Mucosa of descending colon (tissue), 3 donors: ENCODE measurements around the gene AKAP13. TPM values are rescaled to one million over a fixed set of nuclear protein-coding genes. Genes with fewer than 3 reads are reported as not detected.

ENCODE experiments used
- ATAC-seq: fragments of 200-7000 bp; cut with Tn5 transposase; one replicate; pipeline ENCODE4 v1.9.1; 2020; ENCODE audit warnings: mild to moderate bottlenecking, moderate library complexity
- DNase-seq, 3 donors: peaks; one replicate each; pipeline ENCODE4 v3.0.0-alpha.2; 2020
- H3K36me3 ChIP-seq: fragments of 200-600 bp; one replicate; pipeline ENCODE4 v1.8.0; 2021; ENCODE audit warnings: low read depth, mild to moderate bottlenecking
- H3K4me1 ChIP-seq: fragments of 200-600 bp; one replicate; pipeline ENCODE4 v1.8.0; 2021; ENCODE audit warnings: low read depth, mild to moderate bottlenecking
- H3K4me3 ChIP-seq: fragments of 200-600 bp; one replicate; pipeline ENCODE4 v1.8.0; 2021; ENCODE audit warnings: mild to moderate bottlenecking
- H3K9me3 ChIP-seq: fragments of 200-600 bp; one replicate; pipeline ENCODE4 v1.8.0; 2021; ENCODE audit warnings: mild to moderate bottlenecking
- CTCF ChIP-seq: fragments of 200-600 bp; IDR thresholded peaks from one replicate; pipeline ENCODE4 v1.8.0; 2022; ENCODE audit warnings: antibody characterized with exemption, mild to moderate bottlenecking
- intact Hi-C, 2 donors: fragments of 100-400 bp; cut with DNase I in 1 of 2; cut with micrococcal nuclease in 1 of 2; formaldehyde crosslinking; loops; one replicate each; pipeline versions ENCODE4 v1.11.0 to v1.11.1; 2022; cut with DNase I, micrococcal nuclease
- total RNA-seq, 3 donors: library from RNA; stranded (reverse); fragmentation: NEBNext Ultra II Directional in 2 of 3; extraction: Animal tissue kit (Norgen Biotek cat#: 25700) in 2 of 3; gene quantifications; one replicate each; pipeline versions ENCODE4 v1.2.1 to v1.2.4, GENCODE V29; 2021 to 2023
- donor health status: DM: no; HTN: no; CAD: no; lungs with moderate emphysema.
- donor health status: DM: no; HTN: no; CAD: no.
- donor health status: DM: no; HTN: yes; CAD: no.

AKAP13 gene
- total RNA-seq, 3 donors from 2014 or later = 141 to 173 (median 150) TPM

GRCh38 chr15:85606738-85607137 is 226.3 kb downstream of the AKAP13 start:
- Histone ChIP-seq H3K9me3 (no peaks in the 10 kb centered on the region), H3K36me3 (no peaks in the 10 kb centered on the region), H3K4me3 (no peak overlapping the region), H3K4me1 (peaks cover 6% of the 10 kb centered on the region)
- no peak for TF ChIP-seq CTCF
- intact Hi-C loops = no loop called here
- ATAC-seq (no peak), DNase-seq (no peak)

- Histone ChIP-seq H3K36me3 (no peaks in the 10 kb centered on the region), H3K4me1 (peaks cover 6% of the 10 kb centered on the region), H3K4me3 (no peak overlapping the region), H3K9me3 (no peaks in the 10 kb centered on the region)
- no peak for ATAC-seq
- DNase-seq = no peak
- intact Hi-C loops = no loop called here
- TF ChIP-seq CTCF = no peak
These were observed 226.9 kb downstream of the AKAP13 start for GRCh38 chr15:85607141-85607806.

- no peak for DNase-seq
- intact Hi-C loops = no loop called here
These were observed 227.4 kb downstream of the AKAP13 start for GRCh38 chr15:85607842-85608241.

GRCh38 chr15:85609492-85609891 is 229.1 kb downstream of the AKAP13 start:
- no peaks in the 10 kb centered on the region for H3K36me3 ChIP-seq
- peaks cover 6% of the 10 kb centered on the region for H3K4me1 ChIP-seq
- ATAC-seq (no peak), DNase-seq (no peak)
- intact Hi-C loops = no loop called here
- H3K9me3 ChIP-seq = no peaks in the 10 kb centered on the region
- H3K4me3 ChIP-seq = no peak overlapping the region
- no peak for TF ChIP-seq CTCF

More at GRCh38 chr15:85607842-85608241, 227.4 kb downstream of the AKAP13 start:
- no peak for TF ChIP-seq CTCF
- Histone ChIP-seq H3K9me3 (no peaks in the 10 kb centered on the region), H3K4me1 (peaks cover 6% of the 10 kb centered on the region), H3K4me3 (no peak overlapping the region), H3K36me3 (no peaks in the 10 kb centered on the region)
- peak; percentile 38 for ATAC-seq

- H3K4me1 ChIP-seq = peaks cover 6% of the 10 kb centered on the region
- intact Hi-C loops = no loop called here
- no peak overlapping the region for H3K4me3 ChIP-seq
- ATAC-seq (no peak), DNase-seq (no peak)
- no peaks in the 10 kb centered on the region for H3K36me3 ChIP-seq
- H3K9me3 ChIP-seq = no peaks in the 10 kb centered on the region
- no peak for TF ChIP-seq CTCF
These were observed 231.0 kb downstream of the AKAP13 start for GRCh38 chr15:85611361-85611760.

- Histone ChIP-seq H3K4me1 (no peaks in the 10 kb centered on the region), H3K36me3 (no peaks in the 10 kb centered on the region), H3K4me3 (no peak overlapping the region), H3K9me3 (no peaks in the 10 kb centered on the region)
- ATAC-seq (no peak), DNase-seq (no peak)
- intact Hi-C loops = no loop called here
- no peak for TF ChIP-seq CTCF
These were observed 233.7 kb downstream of the AKAP13 start for GRCh38 chr15:85614059-85614458.
